HG02884 (cell line): Measurements from ENCODE around the gene TBC1D2.
A peak's percentile ranks its signal among the peaks of the same experiment; 100 is the strongest.

Source experiments
- ATAC-seq: cut with Tn5 transposase; IDR thresholded peaks from one replicate; pipeline ENCODE4 v1.9.1; 2021; ENCODE audit warnings: mild to moderate bottlenecking, moderate library complexity; ENCODE audit not compliant: unreplicated experiment

The TBC1D2 gene

DNA sequence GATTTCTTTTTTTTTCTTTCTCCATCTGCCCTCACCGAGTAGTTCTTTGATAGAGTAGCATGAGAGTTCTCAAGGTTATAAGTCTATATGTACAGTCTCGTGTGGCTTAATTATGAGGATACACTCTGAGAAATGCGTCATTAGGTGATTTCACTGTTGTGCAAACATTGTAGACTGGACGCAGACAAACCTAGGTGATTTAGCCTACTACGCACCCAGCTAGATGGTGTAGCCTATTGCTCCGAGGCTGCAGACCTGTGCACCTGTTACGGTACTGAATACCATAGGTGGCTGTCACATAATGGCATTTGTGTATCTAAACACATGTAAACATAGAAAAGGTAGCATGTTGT lies 36.1 kb downstream of the TBC1D2 start:
- ATAC-seq, result no peak

DNA sequence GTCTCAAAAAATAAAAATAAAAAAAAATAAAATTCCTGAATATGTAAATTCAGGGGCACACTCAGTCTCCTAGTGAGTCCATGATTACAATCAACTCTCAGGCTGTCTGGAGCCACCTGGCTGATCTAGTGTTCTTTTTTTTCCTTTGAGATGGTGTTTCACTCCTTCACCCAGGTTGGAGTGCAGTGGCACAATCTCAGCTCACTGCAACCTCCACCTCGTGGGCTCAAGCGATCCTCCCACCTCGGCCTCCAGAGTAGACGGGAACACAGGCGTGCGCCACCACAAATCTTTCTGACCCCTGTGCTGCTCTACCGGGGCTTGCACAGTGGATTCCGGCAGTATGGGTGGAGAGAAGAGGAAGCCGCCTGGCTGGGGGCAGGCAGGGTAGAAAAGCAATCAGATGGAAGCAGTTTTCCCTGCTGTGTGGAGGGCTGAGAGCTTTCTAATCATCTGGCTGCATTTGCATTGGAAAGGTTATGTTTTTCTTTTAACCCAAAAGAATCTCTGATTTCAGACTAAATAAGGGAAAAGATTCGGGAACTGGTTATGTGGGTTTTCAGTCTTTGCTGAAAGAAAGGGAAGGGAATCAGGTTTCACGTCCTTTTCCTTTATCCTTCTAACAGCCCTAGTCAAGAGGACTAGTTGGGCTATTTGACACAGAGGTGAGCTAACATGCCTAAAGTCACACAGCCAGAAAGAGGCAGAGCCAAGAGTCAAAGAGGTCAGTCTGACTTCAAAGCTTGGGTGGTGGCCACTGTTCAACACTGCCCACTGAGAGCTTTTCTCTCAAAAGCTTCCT lies 36.7 kb downstream of the TBC1D2 start:
- ATAC-seq, result no peak

DNA sequence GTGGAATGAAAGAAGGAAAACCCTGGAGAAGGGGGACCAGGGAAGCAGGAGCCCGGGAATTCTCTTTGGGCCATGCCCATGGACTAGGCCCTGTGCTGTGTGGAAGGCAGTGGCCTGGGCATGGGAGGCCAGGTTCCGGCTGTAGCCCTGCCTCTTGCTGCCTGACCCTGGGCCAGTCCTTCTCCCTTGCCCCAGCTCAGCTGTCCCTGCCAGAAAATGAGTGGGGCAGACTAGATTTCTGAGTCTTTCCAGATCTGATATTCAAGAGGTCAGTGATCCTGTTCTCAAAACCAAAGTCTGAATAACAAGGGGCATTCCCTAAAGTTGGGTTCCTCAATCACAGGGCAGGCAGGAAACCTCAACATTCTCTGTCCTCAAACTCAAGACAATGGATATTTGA lies 38.2 kb downstream of the TBC1D2 start:
- no peak for ATAC-seq

DNA sequence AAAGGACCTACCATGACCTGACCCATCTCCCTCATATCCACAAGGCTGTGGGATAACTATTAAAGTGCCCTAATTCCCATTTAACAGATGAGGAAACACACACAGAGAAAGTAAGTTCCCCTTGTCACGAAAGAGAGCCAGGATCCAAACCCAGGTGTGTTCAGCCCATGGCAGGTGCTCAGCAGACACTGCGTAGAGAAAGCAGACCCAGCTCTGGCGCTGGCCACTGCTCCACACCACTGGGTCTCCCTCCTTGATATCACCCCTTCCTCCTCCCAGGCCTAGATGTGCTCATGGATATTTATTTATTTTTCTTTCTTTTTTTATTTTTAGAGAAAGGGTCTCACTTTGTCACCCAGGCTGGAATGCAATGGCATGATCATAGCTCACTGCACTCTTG lies 39.1 kb downstream of the TBC1D2 start:
- no peak for ATAC-seq

DNA sequence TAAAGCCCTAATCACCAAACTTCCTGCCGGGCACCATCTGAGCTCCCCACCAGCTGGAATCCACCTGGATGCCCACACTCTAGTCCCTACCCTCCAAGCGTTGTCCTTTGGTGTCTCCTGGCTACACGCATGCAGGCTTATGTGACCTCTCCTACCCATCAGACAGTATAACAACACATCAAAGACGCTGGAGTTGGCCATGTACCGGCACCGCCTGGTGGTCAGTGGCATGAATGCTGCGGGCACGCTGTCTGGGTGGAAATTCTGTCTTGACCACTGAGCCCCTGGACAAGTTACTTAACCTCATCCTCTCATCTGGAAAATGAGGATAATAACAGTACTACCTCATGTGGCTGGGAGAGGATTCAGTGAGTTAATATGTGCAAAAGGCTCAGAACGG lies 39.6 kb downstream of the TBC1D2 start:
- no peak for ATAC-seq

DNA sequence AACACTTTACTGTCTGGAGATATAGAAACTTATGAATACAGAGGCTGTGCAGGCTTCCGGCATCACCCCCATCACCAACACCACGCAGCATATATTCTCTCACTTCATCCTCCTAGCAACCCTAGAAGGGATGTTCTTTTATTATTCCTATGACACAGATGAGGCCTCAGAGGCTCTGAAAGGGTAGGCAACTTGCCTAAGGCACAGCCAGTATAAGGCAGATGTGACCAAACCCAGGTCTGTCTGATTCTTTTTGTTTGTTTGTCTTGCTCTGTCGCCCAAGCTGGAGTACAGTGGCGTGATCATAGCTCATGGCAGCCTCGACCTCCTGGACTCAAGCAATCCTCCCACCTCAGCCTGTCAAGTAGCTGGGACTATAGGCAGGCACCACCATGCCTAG lies 40.2 kb downstream of the TBC1D2 start:
- ATAC-seq, result no peak

DNA sequence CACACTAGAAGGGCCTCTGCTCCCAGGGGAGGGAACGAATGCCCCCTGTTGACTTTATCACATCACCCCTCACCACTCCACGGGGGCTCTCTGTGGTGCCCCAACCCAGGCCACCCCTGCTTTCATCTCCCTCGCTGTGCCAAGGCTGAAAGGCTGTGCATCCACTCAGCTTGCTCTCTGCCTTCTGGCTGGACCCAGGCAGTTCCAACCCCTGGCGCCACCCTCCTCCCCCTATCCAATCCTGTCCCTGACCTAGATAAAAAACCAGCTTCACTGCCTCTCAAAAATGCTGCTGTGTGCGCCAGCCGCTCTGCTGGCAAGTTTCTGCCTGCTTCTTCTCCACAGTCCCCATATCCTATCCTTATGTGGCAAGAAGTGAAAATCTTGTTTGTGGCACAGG lies 40.6 kb downstream of the TBC1D2 start:
- no peak for ATAC-seq

DNA sequence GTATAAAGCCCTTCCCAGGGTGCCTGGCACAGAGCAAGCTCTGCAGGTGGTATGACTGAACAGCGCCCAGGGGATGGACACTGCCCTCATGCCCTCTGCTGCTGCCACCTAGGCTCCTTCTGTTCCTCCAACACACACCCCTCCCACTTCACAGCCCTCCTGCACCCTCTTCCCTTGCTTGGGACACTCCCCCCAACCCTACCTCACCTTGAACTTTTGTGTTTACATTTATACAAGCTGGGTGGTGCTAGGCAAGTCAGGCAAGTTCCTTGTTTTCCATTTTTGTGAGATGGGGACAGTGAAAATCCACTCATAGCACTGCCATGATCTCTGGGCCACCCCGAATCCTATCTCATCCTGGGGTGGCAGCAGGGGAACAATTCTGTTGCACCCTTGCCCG lies 44.2 kb downstream of the TBC1D2 start:
- no peak for ATAC-seq

DNA sequence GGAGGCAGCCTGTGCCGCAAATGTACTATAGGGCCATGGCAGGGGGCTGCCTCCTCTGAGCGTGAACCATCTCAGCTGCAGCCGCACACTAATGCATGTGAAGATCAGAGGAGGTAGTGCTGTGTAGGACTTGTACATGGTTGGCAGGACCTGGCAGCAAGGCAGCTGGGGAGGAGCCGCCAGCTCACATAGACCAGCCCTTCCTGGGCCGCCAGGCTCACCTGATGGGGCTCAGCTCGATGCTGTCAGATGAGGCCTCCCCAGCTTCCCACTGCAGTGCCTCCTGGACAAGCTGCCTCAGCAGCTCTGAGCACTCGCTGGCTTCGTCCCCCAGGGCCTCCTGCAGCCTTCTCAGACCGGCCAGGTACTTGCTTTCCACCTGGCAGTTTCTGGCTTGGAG lies 45.0 kb downstream of the TBC1D2 start:
- ATAC-seq, result no peak

DNA sequence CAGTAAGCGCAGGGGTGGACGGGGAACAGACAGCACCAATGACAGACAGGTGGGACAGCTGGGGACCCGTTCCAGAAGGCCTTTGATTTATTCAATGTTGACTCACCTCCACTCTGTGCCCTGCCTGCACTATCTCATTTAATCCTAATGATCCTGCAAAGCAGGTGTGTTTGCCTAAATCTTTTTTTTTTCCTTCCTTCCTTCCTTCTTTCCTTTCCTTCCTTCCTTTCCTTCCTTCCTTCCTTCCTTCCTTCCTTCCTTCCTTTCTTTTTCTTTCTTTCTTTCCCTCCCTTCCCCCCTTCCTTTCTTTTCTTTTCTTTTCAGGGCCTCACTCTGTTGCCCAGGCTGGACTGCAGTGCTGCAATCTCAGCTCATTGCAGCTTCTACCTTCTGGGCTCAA lies 45.9 kb downstream of the TBC1D2 start:
- ATAC-seq, result no peak

DNA sequence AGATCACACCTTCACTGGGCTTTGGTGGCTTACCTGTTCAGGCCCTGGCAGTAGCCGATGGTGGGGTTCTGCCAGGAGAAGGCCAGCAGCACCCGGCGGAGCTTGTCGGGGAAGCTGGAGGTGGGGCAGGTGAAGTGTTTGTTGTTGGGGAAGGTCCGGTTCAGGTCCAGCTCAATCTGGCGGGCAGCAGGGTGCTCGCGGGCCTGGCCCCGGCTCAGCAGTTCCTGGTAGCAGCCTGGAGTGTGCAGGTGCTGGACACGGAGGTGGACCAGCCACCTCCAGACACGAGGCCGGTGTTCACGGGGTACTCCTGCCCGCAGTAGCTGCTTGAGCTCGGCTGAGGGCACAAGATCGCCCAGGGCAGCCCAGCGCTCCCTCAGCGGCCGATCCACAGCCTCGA lies 46.8 kb downstream of the TBC1D2 start:
- ATAC-seq, result no peak

DNA sequence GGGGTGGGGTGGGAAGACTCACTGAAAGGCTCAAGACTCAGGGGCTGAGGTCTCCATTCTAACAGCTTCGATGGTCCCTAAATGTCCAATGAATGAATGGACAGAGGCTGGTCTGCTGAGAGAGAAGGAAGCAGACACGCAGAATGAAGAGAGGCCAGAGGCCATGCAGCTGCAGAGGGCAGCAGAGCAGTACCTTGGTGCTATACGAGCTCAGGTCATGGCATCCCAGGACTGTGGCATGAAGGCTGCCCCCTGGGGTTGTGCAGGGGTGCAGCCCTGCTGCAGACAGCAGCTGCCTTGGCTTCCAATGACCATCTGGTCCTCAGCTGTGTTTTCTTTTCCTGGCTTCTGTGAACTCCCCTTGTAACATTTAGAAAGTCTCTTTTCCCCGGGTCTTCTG lies 47.8 kb downstream of the TBC1D2 start:
- no peak for ATAC-seq

DNA sequence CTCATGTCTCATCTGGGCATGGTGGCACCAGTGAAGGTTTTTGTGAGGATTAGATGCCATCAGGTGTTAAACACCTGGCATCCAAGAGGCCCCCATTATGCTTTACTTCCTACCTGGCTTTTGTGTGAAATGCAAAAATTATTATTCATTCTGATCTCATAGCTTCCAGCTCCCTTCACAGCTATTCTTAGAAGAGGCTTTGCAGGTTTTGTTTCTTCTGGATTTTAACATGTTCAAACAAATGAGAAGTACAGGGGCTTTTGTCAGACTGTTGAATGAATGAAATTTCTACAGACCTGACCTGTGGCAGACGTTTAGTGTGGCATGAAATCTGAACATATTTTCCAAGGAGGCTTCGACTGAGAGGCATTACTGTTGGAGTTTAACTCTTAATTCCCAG lies 48.7 kb downstream of the TBC1D2 start:
- no peak for ATAC-seq

DNA sequence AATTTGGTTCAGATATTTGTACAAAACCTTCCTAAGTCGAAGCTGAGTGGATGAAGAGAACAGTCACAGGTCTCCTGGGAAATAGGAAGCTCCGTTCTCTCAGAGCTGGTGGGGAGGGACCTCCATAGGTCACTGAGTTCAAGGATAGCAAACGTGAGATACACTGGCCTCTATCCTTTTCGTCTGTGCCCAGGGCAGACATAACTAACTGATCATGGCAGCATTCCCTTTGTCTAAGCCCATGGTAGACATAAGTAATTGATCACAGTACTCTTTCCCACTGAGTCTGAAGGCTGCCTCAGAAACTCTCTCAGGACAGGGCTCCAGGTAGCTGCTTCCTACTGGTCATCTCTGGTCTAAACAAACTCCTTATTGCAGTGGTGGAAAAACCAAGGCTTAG lies 50.8 kb downstream of the TBC1D2 start:
- no peak for ATAC-seq

DNA sequence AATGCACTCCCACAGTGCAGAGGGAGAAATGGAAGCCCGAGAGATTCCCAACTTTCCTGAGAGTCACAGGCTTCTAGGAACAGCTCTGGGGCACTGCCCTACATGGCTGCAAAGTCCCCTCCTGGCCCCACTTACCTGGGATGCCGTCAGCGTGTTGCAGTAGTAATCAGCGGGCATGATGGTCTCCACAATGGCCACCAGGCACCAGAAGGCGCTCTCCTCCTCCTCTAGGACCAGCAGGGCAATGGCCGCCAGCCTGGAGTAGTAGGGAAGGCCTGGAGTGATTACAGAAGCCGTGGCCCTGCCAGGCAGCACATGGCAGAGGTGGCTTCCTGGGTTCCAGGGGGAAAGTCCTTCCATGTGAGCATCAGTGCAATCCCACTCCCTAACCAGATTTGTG lies 52.3 kb downstream of the TBC1D2 start:
- no peak for ATAC-seq

DNA sequence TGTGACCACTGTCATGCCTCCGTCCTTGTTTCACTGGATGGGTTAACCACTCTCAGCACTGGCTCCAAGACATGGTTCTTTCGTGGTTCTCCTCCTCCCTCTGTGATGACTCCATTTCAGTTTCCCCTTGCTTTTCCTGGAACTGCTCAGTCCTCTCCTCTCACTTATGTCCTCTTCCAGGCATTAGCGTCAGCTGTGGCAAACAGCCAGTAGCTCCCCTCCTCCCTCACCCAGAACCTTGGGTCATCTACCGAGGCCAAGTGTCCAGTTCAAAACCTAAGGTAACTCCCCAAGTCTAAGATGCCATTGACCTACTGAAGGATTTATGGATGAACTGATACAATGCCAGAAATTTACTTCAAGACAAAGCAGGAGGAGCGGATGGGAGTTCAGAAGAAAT lies 53.2 kb downstream of the TBC1D2 start:
- no peak for ATAC-seq

DNA sequence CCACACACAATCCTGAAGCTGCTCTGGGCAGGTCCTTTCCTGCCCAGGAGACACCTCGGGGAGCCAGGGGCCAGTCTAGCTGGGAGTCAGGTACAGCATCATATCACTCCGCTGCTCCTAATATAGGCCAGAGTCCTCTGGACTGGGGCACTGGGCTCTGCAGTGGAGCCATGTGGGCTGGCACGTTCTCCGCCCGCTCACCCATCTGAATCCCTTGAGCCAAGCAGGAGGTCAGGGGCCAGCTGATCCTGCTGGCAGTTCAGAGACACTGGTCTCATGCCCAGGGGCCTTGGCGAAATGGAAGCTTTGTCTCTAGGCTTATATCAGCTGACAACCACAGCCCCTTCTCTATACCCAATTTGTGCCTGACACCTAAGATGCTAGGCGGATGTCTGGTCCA lies 53.7 kb downstream of the TBC1D2 start:
- ATAC-seq, result no peak

DNA sequence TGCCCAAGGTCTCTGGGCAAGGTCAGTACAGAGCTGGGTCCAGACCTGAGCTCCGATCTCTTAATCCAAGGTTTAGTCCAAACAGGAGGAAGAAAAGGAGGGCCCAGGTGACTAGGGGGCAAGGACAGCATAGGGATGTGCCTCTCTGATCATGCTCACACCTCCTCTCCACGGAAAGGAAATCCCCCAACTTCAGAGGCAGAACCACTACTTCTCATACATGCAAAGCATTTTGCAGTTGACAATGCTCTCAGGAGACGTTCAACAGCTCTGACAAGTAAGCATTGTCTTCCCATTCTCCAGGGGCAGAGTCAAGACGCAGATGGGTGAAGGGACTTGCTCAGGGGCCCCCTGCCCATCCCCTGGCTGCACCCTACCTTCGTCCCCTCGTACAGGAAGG lies 54.3 kb downstream of the TBC1D2 start:
- no peak for ATAC-seq

DNA sequence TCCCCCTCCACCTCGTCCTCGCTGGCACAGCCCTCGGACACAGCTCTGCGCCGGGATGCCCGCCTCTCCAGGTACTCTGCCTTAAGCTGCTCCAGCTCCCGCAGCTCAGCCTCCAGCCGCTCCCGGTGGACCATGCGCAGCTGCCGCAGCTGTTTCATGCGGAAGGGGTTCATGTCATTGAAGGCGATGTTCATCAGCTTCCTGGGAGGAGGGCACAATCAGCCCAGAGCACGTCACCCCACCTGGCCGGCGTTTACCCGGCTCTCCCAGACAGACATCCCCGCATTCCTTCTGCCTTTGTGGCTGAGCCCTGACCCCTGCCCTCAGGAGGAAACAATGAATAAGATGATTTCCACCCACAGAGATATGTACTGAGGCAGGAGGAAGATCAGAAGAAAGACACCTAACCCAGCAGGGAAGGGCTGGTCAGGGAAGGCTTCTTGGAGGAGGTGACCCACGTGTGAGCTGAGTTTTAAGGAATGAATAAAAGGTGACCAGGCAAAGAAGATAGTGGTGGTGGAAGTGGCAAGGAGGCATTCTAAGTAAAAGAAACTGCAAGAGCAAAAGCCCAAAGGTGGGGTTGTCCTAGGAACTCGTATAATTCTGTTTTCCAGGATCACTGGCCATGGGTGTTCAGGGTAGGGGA lies 55.9 kb downstream of the TBC1D2 start:
- no peak for ATAC-seq

DNA sequence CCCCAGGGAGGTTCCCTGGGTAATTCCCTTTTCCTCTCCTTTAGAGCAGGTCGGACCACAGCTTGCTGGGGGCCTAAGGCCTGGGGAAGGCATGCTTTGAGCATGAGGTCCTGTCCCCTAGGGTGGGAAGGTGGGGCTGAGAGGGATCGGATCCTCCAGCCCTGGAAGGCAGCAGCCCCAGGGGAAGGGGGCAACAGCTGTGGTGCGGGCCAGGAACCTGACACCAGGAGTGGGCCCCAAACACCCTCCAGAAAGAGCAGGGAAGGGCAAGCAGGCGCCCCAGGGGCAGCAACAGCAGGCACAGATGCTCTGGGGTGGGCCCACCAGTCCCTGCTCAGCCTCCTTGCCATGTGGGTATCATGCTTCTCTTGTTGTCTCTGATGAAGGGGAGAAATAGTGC lies 59.8 kb downstream of the TBC1D2 start:
- ATAC-seq, result no peak

DNA sequence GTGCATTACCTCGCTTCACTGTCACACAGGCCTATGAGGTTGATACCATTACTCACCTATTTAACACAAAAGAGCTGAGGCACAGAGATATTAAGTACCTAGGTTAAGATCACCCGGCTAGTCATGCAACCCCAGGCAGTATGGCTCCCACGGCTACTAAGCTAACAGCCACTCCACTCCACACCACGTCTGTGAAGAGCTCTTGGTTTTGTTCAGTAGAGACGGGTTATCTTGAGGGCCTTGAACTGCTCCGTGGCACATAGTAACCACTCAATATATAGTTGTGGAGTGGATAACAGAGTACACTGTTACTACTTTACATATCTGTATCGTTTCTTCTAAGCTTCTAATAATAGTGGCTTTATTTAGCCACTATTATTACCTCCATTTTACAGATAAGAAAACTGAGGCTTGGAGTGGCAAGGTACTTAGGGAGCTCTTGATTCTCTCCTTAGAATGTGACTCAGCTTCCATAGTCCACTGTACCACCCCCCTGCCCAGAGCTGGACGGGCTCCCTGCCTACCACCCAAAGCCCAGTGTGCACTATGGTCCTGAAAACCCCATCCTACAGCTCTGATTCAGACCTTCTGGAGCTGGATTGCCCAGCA lies 62.0 kb downstream of the TBC1D2 start:
- no peak for ATAC-seq

DNA sequence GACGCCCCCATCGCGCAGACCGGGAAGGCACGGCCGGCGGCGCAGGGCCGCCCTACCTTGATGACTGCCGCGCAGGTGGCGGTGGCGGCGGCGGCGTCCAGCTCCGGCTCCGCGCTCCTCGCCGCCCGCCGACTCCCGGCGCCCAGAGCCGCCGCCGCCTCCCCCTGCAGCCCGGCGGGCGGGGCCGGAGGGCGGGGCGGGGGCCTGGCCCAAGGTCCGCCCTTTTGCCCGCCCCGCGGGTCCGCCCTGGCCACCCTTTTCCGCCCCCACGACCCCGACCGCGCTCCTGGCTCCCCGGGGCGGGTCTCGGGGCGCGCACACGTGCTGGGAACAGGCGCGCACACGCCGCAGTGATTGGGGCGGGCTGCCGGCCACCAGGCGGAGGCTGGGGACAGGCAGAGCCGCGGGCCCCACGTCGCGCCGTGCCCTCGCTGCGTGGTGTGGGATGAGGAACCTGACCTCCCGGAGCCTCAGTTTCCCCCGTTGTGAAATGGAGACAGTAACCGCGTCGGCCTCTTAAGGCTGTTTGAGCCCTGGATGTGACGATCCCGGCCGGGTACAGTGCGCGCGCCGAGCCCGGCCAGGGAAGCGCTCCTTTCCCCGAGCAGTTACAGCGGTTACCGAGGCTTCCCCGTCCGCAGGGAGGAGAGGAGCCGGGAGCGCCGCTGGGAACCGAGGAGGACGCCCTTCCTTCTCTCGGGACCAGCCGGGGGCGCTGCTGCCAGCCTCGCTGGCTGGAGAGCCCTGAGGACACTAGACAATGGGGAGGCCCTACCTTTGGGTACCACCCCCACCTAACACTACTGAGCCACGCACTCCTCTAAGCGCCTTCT lies 62.7 kb downstream of the TBC1D2 start, which contains the start of gene CORO2A:
Gene CORO2A (minus strand): TSS at position 135 of the 833 bp plus-strand sequence. CDS start 34,977 bp downstream, outside the sequence.
- ATAC-seq, result peak; percentile 64
